PFSK-1 (cell line): ENCODE measurements around the gene DUS1L.

Source experiments
- FOXP2 ChIP-seq: optimal IDR thresholded peaks from 2 replicates; pipeline ENCODE3; 2011; ENCODE audit warnings: borderline replicate concordance, control low read depth, inconsistent platforms; ENCODE audit not compliant: insufficient read depth; ENCODE audit errors: extremely low read length, extremely low read depth
- POLR2AphosphoS5 ChIP-seq: IDR thresholded peaks from 2 replicates; pipeline ENCODE4 v1.6.1; 2012; ENCODE audit warnings: low read depth, mild to moderate bottlenecking, control low read depth, low read length, moderate library complexity
- REST ChIP-seq, 2 experiments: IDR thresholded peaks; 2 replicates each; pipeline versions ENCODE4 v1.6.1 to v1.8.0; 2011 to 2012; ENCODE audit warnings: low read depth in 2 of 2, low read length in 2 of 2, control low read depth in 1 of 2, inconsistent platforms in 1 of 2, mild to moderate bottlenecking in 1 of 2, moderate library complexity in 1 of 2; ENCODE audit not compliant: insufficient read depth in 1 of 2
- SIN3A ChIP-seq: IDR thresholded peaks from 2 replicates; pipeline ENCODE4 v1.6.1; 2012; ENCODE audit warnings: mild to moderate bottlenecking, low read length, moderate library complexity, borderline replicate concordance; ENCODE audit not compliant: insufficient read depth
- TAF1 ChIP-seq: IDR thresholded peaks from 2 replicates; pipeline ENCODE4 v1.6.1; 2012; ENCODE audit warnings: low read length, control low read depth, borderline replicate concordance; ENCODE audit not compliant: insufficient read depth

- no peak for TF ChIP-seq TAF1
- TF ChIP-seq SIN3A: no peak
- TF ChIP-seq POLR2AphosphoS5: no peak
- no peak for TF ChIP-seq REST (IDR thresholded peaks at IDR 0.05; ENCODE audit: insufficient read depth in 1 of 2, low read depth in 2 of 2, low read length in 2 of 2)
- no peak for TF ChIP-seq FOXP2
Observed at GRCh38 chr17:82029990-82030469, 35.6 kb downstream of the DUS1L start.
